HEK293 (cell line): ENCODE results near the gene UGT1A10.

ENCODE experiments used
- CTCF ChIA-PET: fragments of 350-600 bp; formaldehyde crosslinking; extraction: SDS; loops from one replicate; lab custom pipeline; 2021; ENCODE audit warnings: antibody characterized with exemption; lab: Yijun Ruan, JAX
- POLR2A ChIA-PET: fragments of 300-600 bp; formaldehyde crosslinking; extraction: SDS; loops from one replicate; lab custom pipeline; 2020; ENCODE audit warnings: antibody characterized with exemption, inconsistent platforms; lab: Yijun Ruan, JAX
- H3K27ac ChIP-seq: fragments of 200-500 bp; sonication (Bioruptor generic); 2 replicates; pipeline ENCODE4 v1.5.1; 2014; ENCODE audit warnings: low read depth, low read length, control low read depth, inconsistent platforms; ENCODE audit errors: extremely low read depth
- H3K36me3 ChIP-seq, 2 experiments: fragments of 200-500 bp in 1 of 2; sonication (Bioruptor generic) in 1 of 2; 1 replicate in 1 of 2; 2 replicates in 1 of 2; pipeline ENCODE4 v1.5.1; 2014 to 2017; ENCODE audit warnings: inconsistent platforms in 2 of 2, low read length in 2 of 2; ENCODE audit not compliant: control insufficient read depth in 2 of 2, insufficient read depth in 1 of 2
- H3K4me1 ChIP-seq: fragments of 200-500 bp; sonication (Bioruptor generic); 2 replicates; pipeline ENCODE4 v1.5.1; 2014; ENCODE audit warnings: mild to moderate bottlenecking, low read length, inconsistent platforms; ENCODE audit not compliant: control insufficient read depth, insufficient read depth
- H3K4me3 ChIP-seq: 2 replicates; pipeline ENCODE4 v1.5.1; 2011; ENCODE audit warnings: low read depth, mild to moderate bottlenecking, control low read depth, low read length, moderate library complexity
- H3K9me3 ChIP-seq: fragments of 200-500 bp; sonication (Bioruptor generic); 2 replicates; pipeline ENCODE4 v1.5.1; 2014; ENCODE audit warnings: low read depth, low read length, inconsistent platforms; ENCODE audit not compliant: control insufficient read depth, insufficient read depth
- KLF16 ChIP-seq: fragments of 450-650 bp; formaldehyde crosslinking; IDR thresholded peaks from 2 replicates; pipeline ENCODE4 v1.5.1; 2017; ENCODE audit warnings: missing biosample characterization, missing genetic modification characterization
- KLF8 ChIP-seq: fragments of 450-650 bp; formaldehyde crosslinking; IDR thresholded peaks from 2 replicates; pipeline ENCODE4 v1.5.1; 2016; ENCODE audit warnings: missing biosample characterization, missing genetic modification characterization
- MEIS1 ChIP-seq: sonication (generic); formaldehyde crosslinking; IDR thresholded peaks from 2 replicates; pipeline ENCODE4 v1.8.1; 2022; ENCODE audit warnings: missing genetic modification reagents, mild to moderate bottlenecking, borderline replicate concordance
- YY2 ChIP-seq: fragments of 450-650 bp; formaldehyde crosslinking; IDR thresholded peaks from 2 replicates; pipeline ENCODE4 v1.5.1; 2016; ENCODE audit warnings: missing biosample characterization, missing genetic modification characterization
- ZNF112 ChIP-seq: fragments of 450-650 bp; formaldehyde crosslinking; IDR thresholded peaks from 2 replicates; pipeline ENCODE4 v1.5.0; 2017; ENCODE audit warnings: missing biosample characterization, missing genetic modification characterization
- ZNF18 ChIP-seq: fragments of 450-650 bp; formaldehyde crosslinking; IDR thresholded peaks from 2 replicates; pipeline ENCODE4 v1.5.1; 2016; ENCODE audit warnings: missing biosample characterization, missing genetic modification characterization
- ZNF274 ChIP-seq, 2 experiments: fragments of 200-500 bp in 1 of 2; fragments of 450-650 bp in 1 of 2; sonication (Bioruptor generic) in 1 of 2; formaldehyde crosslinking in 1 of 2; IDR thresholded peaks; 2 replicates each; pipeline versions ENCODE4 v1.5.1 to v1.6.1; 2014 to 2016; ENCODE audit warnings: borderline replicate concordance in 1 of 2, inconsistent platforms in 1 of 2, low read length in 1 of 2, missing biosample characterization in 1 of 2, missing genetic modification characterization in 1 of 2
- ZNF280C ChIP-seq: fragments of 450-650 bp; formaldehyde crosslinking; IDR thresholded peaks from 2 replicates; pipeline ENCODE4 v1.5.1; 2016; ENCODE audit warnings: missing biosample characterization, missing genetic modification characterization
- ZNF354C ChIP-seq: fragments of 450-650 bp; formaldehyde crosslinking; IDR thresholded peaks from 2 replicates; pipeline ENCODE4 v1.5.1; 2016; ENCODE audit warnings: missing biosample characterization, missing genetic modification characterization, low read depth, borderline replicate concordance
- ZNF473 ChIP-seq: fragments of 450-650 bp; formaldehyde crosslinking; IDR thresholded peaks from 2 replicates; pipeline ENCODE4 v1.5.1; 2017; ENCODE audit warnings: missing biosample characterization, missing genetic modification characterization
- ZNF645 ChIP-seq: fragments of 450-650 bp; formaldehyde crosslinking; IDR thresholded peaks from 2 replicates; pipeline ENCODE4; 2016; ENCODE audit warnings: missing biosample characterization, missing genetic modification characterization
- ZNF660 ChIP-seq: fragments of 450-650 bp; IDR thresholded peaks from 2 replicates; pipeline ENCODE4 v1.5.1; 2018; ENCODE audit warnings: missing biosample characterization, mild to moderate bottlenecking, missing genetic modification characterization
- ZNF791 ChIP-seq: fragments of 450-650 bp; formaldehyde crosslinking; IDR thresholded peaks from 2 replicates; pipeline ENCODE4 v1.5.1; 2016; ENCODE audit warnings: missing biosample characterization, missing genetic modification characterization
- TF ChIP-seq, protein P1 (sequence below): fragments of 450-650 bp; formaldehyde crosslinking; IDR thresholded peaks from 2 replicates; pipeline ENCODE4 v1.5.1; 2016; ENCODE audit warnings: missing biosample characterization, missing genetic modification characterization, borderline replicate concordance
- TF ChIP-seq, protein P2 (sequence below): fragments of 450-650 bp; formaldehyde crosslinking; IDR thresholded peaks from 2 replicates; pipeline ENCODE4 v1.5.1; 2017; ENCODE audit warnings: missing biosample characterization, missing genetic modification characterization
- TF ChIP-seq, protein P3 (sequence below): fragments of 450-650 bp; formaldehyde crosslinking; IDR thresholded peaks from 2 replicates; pipeline ENCODE4 v1.5.1; 2017; ENCODE audit warnings: missing biosample characterization, missing genetic modification characterization

The UGT1A10 gene

GRCh38 chr2:233822101-233822771 is 186.0 kb downstream of the UGT1A10 start:
- Histone ChIP-seq H3K4me3 (no peak overlapping the region), H3K36me3 (no peaks in the 10 kb centered on the region), H3K27ac (no peak overlapping the region), H3K4me1 (no peaks in the 10 kb centered on the region), H3K9me3 (no peaks in the 10 kb centered on the region)
- POLR2A ChIA-PET, result no interaction called here
- CTCF ChIA-PET, result no interaction called here
- TF ChIP-seq, protein P1, sequence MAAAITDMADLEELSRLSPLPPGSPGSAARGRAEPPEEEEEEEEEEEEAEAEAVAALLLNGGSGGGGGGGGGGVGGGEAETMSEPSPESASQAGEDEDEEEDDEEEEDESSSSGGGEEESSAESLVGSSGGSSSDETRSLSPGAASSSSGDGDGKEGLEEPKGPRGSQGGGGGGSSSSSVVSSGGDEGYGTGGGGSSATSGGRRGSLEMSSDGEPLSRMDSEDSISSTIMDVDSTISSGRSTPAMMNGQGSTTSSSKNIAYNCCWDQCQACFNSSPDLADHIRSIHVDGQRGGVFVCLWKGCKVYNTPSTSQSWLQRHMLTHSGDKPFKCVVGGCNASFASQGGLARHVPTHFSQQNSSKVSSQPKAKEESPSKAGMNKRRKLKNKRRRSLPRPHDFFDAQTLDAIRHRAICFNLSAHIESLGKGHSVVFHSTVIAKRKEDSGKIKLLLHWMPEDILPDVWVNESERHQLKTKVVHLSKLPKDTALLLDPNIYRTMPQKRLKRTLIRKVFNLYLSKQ (tag by site-specific recombination), result no peak
- no peak for TF ChIP-seq YY2 (tag by site-specific recombination)
- no peak for TF ChIP-seq ZNF18 (tag by site-specific recombination)
- no peak for TF ChIP-seq ZNF660 (tag by site-specific recombination)
- TF ChIP-seq ZNF274 (IDR thresholded peaks at IDR 0.05; ENCODE audit: low read length), result no peak
- no peak for TF ChIP-seq ZNF274 (tag by site-specific recombination; IDR thresholded peaks at IDR 0.05; ENCODE audit: borderline replicate concordance)
- TF ChIP-seq, protein P2, sequence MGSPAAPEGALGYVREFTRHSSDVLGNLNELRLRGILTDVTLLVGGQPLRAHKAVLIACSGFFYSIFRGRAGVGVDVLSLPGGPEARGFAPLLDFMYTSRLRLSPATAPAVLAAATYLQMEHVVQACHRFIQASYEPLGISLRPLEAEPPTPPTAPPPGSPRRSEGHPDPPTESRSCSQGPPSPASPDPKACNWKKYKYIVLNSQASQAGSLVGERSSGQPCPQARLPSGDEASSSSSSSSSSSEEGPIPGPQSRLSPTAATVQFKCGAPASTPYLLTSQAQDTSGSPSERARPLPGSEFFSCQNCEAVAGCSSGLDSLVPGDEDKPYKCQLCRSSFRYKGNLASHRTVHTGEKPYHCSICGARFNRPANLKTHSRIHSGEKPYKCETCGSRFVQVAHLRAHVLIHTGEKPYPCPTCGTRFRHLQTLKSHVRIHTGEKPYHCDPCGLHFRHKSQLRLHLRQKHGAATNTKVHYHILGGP, result no peak
- no peak for TF ChIP-seq ZNF473 (tag by site-specific recombination)
- TF ChIP-seq ZNF280C (tag by site-specific recombination), result no peak
- TF ChIP-seq, protein P3, sequence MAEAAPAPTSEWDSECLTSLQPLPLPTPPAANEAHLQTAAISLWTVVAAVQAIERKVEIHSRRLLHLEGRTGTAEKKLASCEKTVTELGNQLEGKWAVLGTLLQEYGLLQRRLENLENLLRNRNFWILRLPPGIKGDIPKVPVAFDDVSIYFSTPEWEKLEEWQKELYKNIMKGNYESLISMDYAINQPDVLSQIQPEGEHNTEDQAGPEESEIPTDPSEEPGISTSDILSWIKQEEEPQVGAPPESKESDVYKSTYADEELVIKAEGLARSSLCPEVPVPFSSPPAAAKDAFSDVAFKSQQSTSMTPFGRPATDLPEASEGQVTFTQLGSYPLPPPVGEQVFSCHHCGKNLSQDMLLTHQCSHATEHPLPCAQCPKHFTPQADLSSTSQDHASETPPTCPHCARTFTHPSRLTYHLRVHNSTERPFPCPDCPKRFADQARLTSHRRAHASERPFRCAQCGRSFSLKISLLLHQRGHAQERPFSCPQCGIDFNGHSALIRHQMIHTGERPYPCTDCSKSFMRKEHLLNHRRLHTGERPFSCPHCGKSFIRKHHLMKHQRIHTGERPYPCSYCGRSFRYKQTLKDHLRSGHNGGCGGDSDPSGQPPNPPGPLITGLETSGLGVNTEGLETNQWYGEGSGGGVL (tag by site-specific recombination), result no peak
- TF ChIP-seq MEIS1 (CRISPR knock-in tag), result no peak
- no peak for TF ChIP-seq ZNF791
- TF ChIP-seq ZNF112 (tag by site-specific recombination), result no peak
- TF ChIP-seq KLF16, result no peak
- no peak for TF ChIP-seq KLF8 (tag by site-specific recombination)
- no peak for TF ChIP-seq ZNF354C (tag by site-specific recombination)
- no peak for TF ChIP-seq ZNF645 (tag by site-specific recombination)
